Activated T-cell treated with anti-CD3 and anti-CD28 coated beads for 4 hours (primary cell): ENCODE data around the gene KIF1A.
"Not testable (repeated sequence)": the region's sequence is repeated elsewhere in the genome, so short reads cannot be mapped to it uniquely, and the experiment has no call there.

ENCODE experiments used
- DNase-seq: peaks from one replicate; pipeline ENCODE4 v3.0.0-alpha.2; 2020

Gene KIF1A

DNA sequence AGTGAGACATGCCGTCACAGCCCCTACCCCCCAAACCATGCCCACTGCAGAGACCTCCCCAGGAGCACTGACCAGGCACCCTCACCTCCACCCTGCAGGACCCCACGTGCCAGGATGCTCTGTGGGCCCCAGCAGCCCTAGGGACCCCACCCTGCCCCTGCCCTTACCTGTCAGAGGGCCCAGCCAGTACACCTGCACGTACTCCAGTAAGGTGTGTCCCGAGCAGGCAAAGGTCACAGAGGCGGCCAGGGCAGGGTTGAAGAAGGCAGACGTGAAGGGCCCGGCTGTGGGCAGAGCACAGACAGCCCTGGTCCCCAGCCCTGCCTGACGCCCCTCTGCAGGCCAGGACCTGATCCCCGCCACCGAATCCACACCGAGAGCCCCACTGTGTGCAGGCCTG lies 139.8 kb downstream of the KIF1A start:
- not testable (repeated sequence) for DNase-seq

- DNase-seq, result not testable (repeated sequence)
Measured at GRCh38 chr2:240678909-240679308, 141.1 kb downstream of the KIF1A start.

- not testable (repeated sequence) for DNase-seq
Measured at GRCh38 chr2:240678043-240678442, 142.0 kb downstream of the KIF1A start.

GRCh38 chr2:240675345-240675744 lies 144.7 kb downstream of the KIF1A start:
- DNase-seq, result not testable (repeated sequence)

- DNase-seq, result not testable (repeated sequence)
Measured at GRCh38 chr2:240674461-240675184, 145.4 kb downstream of the KIF1A start.

- no peak for DNase-seq
Measured at GRCh38 chr2:240672701-240673190, 147.3 kb downstream of the KIF1A start.

DNA sequence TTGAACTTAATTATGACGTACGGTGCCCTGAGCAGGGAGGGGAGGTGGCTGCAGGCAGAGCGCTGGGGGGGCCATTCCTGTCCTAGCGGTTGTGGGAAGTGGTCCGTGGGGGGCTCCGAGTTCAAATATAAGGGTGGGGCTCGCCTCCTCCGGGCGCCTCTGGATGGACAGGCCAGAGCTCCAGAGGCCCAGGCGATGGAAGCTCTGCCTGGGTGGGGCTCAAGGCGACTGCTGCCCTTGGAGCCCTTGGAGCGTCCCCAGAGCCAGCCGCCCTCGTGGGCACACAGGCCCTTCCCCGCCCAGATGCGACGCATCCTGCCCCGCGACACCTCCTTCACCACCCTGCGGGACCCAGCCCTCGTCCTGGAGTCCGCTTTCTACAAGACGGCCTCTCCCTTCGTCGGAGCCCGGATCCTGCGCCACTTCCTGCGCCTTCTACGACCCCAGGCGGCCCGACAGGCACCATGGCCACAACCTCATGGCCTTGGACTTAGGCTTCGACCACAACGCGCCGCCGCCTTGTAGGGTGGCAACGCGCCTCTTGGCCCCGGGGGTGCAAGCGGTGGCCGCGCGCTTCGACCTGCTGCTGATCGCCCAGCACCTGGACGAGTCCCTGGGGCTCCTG lies 147.8 kb downstream of the KIF1A start:
- no peak for DNase-seq

DNA sequence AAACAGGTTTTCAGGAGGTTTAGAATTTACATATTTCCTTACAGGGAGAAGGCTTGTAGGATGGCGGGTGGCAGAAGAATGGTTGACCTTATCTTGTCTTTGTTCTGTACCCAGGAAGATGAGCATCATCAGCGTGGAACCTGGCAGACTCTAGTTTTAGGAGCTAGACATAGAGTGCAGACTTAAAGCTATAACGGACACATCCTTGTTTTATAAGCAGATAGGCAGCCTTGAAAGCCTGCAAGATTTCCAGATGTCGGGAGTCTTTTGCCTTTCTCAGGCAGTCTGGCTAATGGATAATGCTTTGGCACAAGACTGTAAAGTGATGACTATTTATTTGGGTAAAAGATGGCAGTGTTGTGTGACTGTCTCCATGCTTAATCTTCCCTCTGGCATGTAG lies 149.1 kb downstream of the KIF1A start:
- no peak for DNase-seq

- no peak for DNase-seq
Measured at GRCh38 chr2:240670402-240670801, 149.6 kb downstream of the KIF1A start.

DNA sequence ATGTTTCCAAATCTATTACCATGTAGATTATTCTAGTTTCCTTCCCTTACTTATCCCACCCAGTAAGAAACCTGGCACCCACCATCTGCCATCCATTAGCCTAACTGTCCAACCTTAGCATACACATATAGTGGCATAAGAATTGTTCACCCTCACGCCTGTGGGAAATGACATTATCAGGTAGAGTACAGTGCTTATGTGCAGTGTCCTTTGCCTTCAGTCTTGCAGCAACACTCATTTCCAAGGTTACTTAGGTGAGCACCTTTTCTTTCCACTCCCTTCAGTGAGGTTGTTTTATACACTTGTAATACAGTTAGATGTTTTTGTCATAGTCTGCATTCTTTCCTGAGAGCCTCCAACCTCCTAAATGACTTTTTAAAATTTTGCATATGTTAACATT lies 155.4 kb downstream of the KIF1A start:
- no peak for DNase-seq
